Natural killer cell (primary cell): ENCODE data around the gene BSG. TPM values are rescaled to one million over a fixed set of nuclear protein-coding genes. Genes with fewer than 3 reads are reported as not detected.

ENCODE experiments used
- ATAC-seq, 3 donors: fragments of 150-1000 bp in 2 of 3; fragments of 200-7000 bp in 1 of 3; cut with Tn5 transposase; 1 replicate in 1 of 3; 2 replicates in 2 of 3; pipeline ENCODE4 v1.10.0; 2021; ENCODE audit warnings: mild to moderate bottlenecking in 2 of 3, moderate library complexity in 2 of 3
- DNase-seq, 2 donors: peaks; one replicate each; pipeline versions ENCODE4 v3.0.0 to v3.0.0-alpha.2; 2013 to 2021; ENCODE audit warnings: mixed read lengths in 1 of 2
- H3K27ac ChIP-seq: one replicate; pipeline ENCODE4 v1.5.1; 2013; ENCODE audit warnings: mild to moderate bottlenecking, low read length
- H3K27me3 ChIP-seq: one replicate; pipeline ENCODE4 v1.6.1; 2013; ENCODE audit warnings: low read length; ENCODE audit not compliant: control insufficient read depth, insufficient read depth
- H3K36me3 ChIP-seq: one replicate; pipeline ENCODE4 v1.6.1; 2013; ENCODE audit warnings: low read length; ENCODE audit not compliant: control insufficient read depth, insufficient read depth
- H3K4me1 ChIP-seq: one replicate; pipeline ENCODE4 v1.6.1; 2013; ENCODE audit warnings: low read length; ENCODE audit not compliant: control insufficient read depth, insufficient read depth
- H3K4me3 ChIP-seq: one replicate; pipeline ENCODE4 v1.5.1; 2013; ENCODE audit warnings: low read length
- H3K9me3 ChIP-seq: one replicate; pipeline ENCODE4 v1.6.1; 2013; ENCODE audit warnings: low read length; ENCODE audit not compliant: control insufficient read depth, insufficient read depth
- H3K27ac Mint-ChIP-seq, 2 donors: one replicate each; pipeline ENCODE4 v1.8.0; 2022; ENCODE audit warnings: mild to moderate bottlenecking in 2 of 2, mixed read lengths in 2 of 2, moderate library complexity in 1 of 2
- H3K27me3 Mint-ChIP-seq, 2 donors: one replicate each; pipeline ENCODE4 v1.8.0; 2022; ENCODE audit warnings: low read depth in 2 of 2, mixed read lengths in 2 of 2
- H3K36me3 Mint-ChIP-seq: one replicate; pipeline ENCODE4 v1.8.0; 2022; ENCODE audit warnings: mixed read lengths
- H3K4me1 Mint-ChIP-seq, 2 donors: one replicate each; pipeline ENCODE4 v1.8.0; 2022; ENCODE audit warnings: mixed read lengths in 2 of 2
- H3K4me3 Mint-ChIP-seq: one replicate; pipeline ENCODE4 v1.8.0; 2022; ENCODE audit warnings: mild to moderate bottlenecking, moderate library complexity, mixed read lengths
- H3K9me3 Mint-ChIP-seq, 2 donors: one replicate each; pipeline ENCODE4 v1.8.0; 2022; ENCODE audit warnings: mixed read lengths in 2 of 2
- CTCF ChIP-seq: fragments of 200-600 bp; IDR thresholded peaks from one replicate; pipeline ENCODE4 v1.8.0; 2022; ENCODE audit warnings: antibody characterized with exemption
- WGBS: methylation state at CpG from one replicate; pipeline ENCODE4 v1.1.7; 2013; ENCODE audit warnings: missing lambda C conversion rate; ENCODE audit not compliant: insufficient coverage; 5-methylcytosine and 5-hydroxymethylcytosine counted together
- intact Hi-C: fragments of 100-400 bp; cut with micrococcal nuclease; formaldehyde crosslinking; loops from one replicate; pipeline ENCODE4 v1.14.2; 2022
- total RNA-seq, 4 donors: library from RNA; stranded (reverse); fragments of 120-200 nt in 1 of 4; gene quantifications; one replicate each; pipeline versions ENCODE4 v1.2.3 to v1.2.4, GENCODE V29; 2013 to 2022

The BSG gene
- total RNA-seq, 3 donors from 2014 or later (not counting 1 experiment from before 2014, with no cell fraction given), result 229 to 248 (median 236) TPM

DNA sequence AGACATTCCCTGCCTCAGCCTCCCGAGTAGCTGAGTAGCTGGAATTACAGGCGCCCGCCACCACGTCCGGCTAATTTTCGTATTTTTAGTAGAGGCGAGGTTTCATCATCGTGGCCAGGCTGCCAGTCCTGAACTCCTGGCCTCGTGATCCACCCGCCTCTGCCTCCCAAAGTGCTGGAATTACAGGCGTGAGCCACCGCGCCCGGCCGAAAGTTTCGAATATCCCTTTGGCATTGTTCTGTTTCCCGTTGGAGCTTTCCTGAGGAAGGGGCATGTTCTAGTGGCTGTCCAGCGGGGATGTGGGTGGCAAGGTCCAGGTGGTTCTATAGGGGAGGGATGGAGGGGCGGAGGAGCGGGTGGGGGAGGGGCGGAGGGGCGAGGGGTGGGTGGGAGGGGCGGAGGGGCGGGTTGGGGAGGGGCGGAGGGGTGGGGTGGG, 2.1 kb upstream of the BSG start:
- no peak overlapping the region for H3K27ac ChIP-seq
- H3K9me3 ChIP-seq, result no peaks in the 10 kb centered on the region
- 92% methylated on average over 15 of the region's 25 CpGs for WGBS
- no peaks in the 10 kb centered on the region for H3K27me3 ChIP-seq
- no peak overlapping the region for H3K4me3 Mint-ChIP-seq
- H3K4me1 ChIP-seq, result peaks cover 36% of the 10 kb centered on the region
- TF ChIP-seq CTCF, result no peak
- H3K9me3 Mint-ChIP-seq, result no peaks in the 10 kb centered on the region
- peak overlapping the region; percentile 69 to 71 for H3K27ac Mint-ChIP-seq
- no peak for ATAC-seq
- peaks cover 26 to 35% of the 10 kb centered on the region in 2 donors for H3K4me1 Mint-ChIP-seq
- H3K27me3 Mint-ChIP-seq, result no peaks in the 10 kb centered on the region
- DNase-seq, result peak in 1 of 2 donors; percentile 24
- H3K36me3 ChIP-seq, result no peaks in the 10 kb centered on the region
- no peaks in the 10 kb centered on the region for H3K36me3 Mint-ChIP-seq
- no peak overlapping the region for H3K4me3 ChIP-seq
- intact Hi-C loops, result loop anchor here (5.0 kb wide), 2 partner anchors 38 to 92 kb away; partner anchors contain the start of genes CDC34 and RNF126

- Histone ChIP-seq H3K4me3 (peak overlapping the region; percentile 57), H3K4me1 (peaks cover 43% of the 10 kb centered on the region), H3K9me3 (no peaks in the 10 kb centered on the region), H3K36me3 (no peaks in the 10 kb centered on the region), H3K27me3 (no peaks in the 10 kb centered on the region), H3K27ac (peak overlapping the region; percentile 93)
- Mint-ChIP-seq H3K27ac (peak overlapping the region; percentile 88 to 92), H3K4me1 (peaks cover 26 to 42% of the 10 kb centered on the region in 2 donors), H3K4me3 (peak overlapping the region; percentile 97), H3K27me3 (no peaks in the 10 kb centered on the region), H3K36me3 (no peaks in the 10 kb centered on the region), H3K9me3 (no peaks in the 10 kb centered on the region)
- intact Hi-C loops, result loop anchor here (1.0 to 5.0 kb wide), 4 partner anchors 27 to 91 kb away; partner anchors contain the start of genes CDC34, GZMM and RNF126
- whole genome bisulfite sequencing, result under 1% methylated on average over 45 of the region's 45 CpGs
- peak; percentile 4 to 33 (median 22) for ATAC-seq
- no peak for TF ChIP-seq CTCF
- peak; percentile 51 to 80 for DNase-seq
Measured at GRCh38 chr19:570937-571565, 1.3 kb upstream of the BSG start.

DNA sequence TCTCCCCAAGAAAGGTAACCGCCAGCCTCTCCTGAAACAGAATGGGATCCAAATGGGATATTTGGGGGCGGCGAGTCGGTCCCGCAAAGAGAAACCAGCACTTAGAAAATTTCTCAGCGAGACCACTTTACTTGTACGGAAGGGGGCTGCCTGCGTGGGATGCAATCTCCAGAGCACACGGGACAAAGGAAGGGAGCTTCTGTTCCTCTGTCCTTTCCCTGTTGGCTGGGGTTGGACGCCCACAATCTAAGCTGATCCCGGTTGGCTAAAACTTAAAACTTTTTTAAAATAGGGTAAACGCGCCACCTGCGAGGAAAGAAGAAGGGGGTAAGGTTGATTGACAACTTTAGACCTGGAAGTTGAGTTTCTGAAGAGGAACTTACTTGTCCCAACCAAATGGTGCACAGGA, 826 bp upstream of the BSG start:
- Histone ChIP-seq H3K27me3 (no peaks in the 10 kb centered on the region), H3K9me3 (no peaks in the 10 kb centered on the region), H3K4me1 (peaks cover 46% of the 10 kb centered on the region), H3K4me3 (peak overlapping the region; percentile 57), H3K27ac (peak overlapping the region; percentile 93), H3K36me3 (no peaks in the 10 kb centered on the region)
- Mint-ChIP-seq H3K4me3 (peak overlapping the region; percentile 97), H3K9me3 (no peaks in the 10 kb centered on the region), H3K27me3 (no peaks in the 10 kb centered on the region), H3K36me3 (no peaks in the 10 kb centered on the region), H3K27ac (peak overlapping the region; percentile 88 to 92), H3K4me1 (peaks cover 26 to 47% of the 10 kb centered on the region in 2 donors)
- DNase-seq, result peak in 1 of 2 donors; percentile 66
- TF ChIP-seq CTCF, result no peak
- intact Hi-C loops, result loop anchor here (1.0 to 5.0 kb wide), 4 partner anchors 27 to 91 kb away; partner anchors contain the start of genes CDC34, GZMM and RNF126
- 1% methylated on average over 14 of the region's 14 CpGs for WGBS
- ATAC-seq, result peak in 1 of 3 donors; percentile 4
